ENCODE data around the gene SLC66A2.
A peak's percentile ranks its signal among the peaks of the same experiment; 100 is the strongest.
"Not testable (repeated sequence)": the region's sequence is repeated elsewhere in the genome, so short reads cannot be mapped to it uniquely, and the experiment has no call there.

The SLC66A2 gene

DNA sequence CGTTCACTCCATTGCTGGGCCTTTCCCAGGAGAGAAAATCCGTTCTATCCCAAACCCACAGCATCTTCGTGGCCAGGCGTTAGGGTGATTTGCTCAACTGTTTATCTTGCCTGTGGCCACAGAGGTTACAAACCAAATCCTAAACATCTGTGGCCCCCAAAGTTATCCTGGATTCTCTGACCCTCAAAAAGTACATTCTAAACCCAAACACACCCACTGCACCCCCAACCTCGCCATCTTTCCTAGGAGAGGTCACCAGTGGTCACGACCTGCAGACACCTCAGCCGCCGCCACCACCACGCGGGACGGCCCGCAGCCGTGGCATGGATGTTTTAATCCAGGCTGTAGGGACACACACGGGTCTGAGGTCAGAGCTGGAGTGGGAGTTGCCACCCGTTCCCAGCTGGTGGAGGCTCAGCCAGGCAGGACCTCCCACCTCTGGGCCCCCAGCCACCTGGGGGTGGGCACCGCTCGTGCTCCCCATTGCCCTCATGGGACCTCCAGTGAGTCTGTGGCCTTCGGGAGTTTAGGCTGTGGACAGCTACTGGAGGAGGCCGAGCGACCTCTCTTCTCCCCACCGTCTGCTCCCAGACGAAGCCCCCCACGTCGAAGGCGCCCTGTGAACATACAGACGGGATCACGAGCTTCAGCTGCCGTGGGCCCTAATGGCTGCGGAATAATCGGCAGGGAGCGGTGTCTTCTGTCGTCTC lies 81.7 kb downstream of the SLC66A2 start:
- DNase-seq (ENCODE audit: low spot score), result no peak

DNA sequence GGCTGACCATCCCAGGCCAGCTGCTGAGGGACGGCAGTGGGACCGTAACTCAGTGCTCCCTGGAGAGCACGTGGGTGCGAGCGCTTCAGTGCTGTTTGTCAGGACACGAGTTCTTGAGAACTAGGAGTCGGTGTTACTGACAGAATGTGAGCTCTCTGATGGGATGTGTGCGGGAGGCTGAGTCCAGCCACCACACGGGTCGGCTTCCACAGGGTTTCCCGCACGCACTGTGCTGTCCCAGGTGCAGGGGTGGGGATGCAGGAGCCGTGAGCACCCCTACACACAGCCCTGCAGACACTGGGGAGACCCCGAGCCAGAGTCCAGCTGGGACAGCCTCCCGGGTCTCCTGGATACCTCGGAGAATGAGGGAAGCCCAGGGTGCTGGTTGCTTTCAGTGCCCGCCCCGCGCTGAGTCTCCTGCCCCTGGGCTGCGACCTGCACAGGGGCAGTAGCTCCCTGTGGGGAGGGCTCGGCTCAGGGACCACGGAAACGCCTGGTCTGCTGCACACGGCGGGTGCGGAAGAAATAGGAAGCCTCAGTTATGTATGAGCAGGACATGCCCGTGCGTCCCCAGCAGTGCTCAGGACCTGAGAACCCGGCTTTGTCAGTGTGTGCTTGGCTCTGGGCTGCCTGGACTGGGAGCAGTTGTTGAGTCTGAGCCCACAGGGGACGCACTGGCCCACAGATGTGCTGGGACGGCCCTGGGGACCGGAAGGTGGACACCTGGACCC lies 82.5 kb downstream of the SLC66A2 start:
- no peak for DNase-seq (ENCODE audit: low spot score)

DNA sequence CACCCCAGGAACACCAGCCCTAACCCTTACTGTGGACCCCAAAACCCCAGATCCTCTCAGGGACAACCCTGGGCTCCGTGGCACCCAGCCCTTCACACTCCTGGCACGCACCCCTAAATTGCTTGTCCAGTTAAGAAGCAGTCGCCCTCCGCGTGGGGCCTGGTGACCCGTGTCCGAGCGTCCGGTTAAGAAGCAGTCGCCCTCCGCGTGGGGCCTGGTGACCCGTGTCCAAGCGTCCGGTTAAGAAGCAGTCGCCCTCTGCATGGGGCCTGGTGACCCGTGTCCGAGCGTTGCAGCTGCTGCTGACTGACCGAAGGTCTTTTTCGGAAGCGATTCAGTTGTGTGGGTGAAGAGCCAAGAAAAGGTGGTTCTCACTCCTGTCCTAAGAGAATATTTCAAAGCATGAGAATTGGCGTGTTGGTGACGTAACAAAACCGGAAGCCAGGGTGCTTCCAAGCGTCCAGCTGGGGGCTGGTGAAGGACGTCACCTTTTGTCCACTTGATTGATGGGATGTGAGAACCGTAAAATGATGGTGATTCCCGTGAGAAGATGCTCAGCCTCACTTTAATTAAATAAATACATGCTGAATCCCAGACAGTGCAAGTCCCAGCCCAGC lies 83.2 kb downstream of the SLC66A2 start:
- DNase-seq (ENCODE audit: low spot score), result no peak

DNA sequence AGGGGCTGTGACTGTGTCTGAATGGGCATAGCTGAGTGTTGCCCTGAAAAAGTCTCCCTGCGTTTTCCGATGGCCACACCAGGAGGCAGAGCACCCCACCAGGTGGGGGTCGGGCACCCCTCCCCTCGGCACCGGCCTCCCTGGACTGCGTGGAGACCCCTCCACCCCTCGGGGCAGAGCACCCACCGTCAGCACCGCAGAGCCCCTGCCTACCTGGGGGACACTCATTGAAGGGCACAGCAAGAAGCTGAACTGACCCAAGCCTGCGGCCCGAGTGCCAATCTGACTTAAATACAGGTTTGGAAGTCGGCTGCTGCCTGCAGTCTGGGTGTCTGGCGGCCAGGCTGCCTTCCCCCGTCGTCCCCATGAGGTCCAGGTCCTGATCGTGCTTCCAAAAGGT lies 83.8 kb downstream of the SLC66A2 start:
- no peak for DNase-seq (ENCODE audit: low spot score)

DNA sequence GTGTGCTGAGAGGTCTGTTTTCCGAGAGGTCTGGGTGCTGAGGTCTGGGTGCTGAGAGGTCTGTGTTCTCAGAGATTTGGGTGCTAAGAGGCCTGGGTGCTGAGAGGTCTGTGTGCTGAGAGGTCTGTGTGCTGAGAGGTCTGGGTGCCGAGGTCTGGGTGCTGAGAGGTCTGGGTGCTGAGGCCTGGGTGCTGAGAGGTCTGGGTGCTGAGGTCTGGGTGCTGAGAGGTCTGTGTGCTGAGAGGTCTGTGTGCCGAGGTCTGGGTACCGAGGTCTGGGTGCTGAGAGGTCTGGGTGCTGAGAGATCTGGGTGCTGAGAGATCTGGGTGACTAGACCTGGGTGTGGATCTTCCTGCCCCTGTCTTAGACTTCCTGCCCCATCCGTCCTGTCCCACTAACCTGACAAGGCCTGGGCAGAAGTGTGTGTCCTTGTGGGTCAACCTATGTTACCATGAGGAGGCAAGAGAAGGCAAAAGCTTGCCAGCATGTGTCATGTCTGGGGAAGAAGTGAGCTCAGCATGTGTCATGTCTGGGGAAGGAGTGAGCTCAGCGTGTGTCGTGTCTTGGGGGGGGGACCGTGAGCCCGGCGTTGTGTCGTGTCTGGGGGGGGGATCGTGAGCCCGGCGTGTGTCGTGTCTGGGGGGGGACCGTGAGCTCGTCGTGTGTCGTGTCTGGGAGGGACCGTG lies 84.4 kb downstream of the SLC66A2 start:
- no peak for DNase-seq (ENCODE audit: low spot score)

DNA sequence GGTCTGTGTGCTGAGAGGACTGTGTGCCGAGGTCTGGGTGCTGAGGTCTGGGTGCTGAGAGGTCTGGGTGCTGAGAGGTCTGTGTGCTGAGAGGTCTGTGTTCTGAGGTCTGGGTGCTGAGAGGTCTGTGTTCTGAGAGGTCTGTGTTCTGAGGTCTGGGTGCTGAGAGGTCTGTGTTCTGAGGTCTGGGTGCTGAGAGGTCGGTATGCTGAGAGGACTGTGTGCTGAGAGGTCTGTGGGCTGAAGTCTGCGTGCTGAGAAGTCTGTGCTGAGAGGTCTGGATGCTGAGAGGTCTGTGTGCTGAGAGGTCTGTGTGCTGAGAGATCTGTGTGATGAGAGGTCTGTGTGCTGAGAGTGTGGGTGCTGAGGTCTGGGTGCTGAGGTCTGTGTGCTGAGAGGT lies 85.5 kb downstream of the SLC66A2 start:
- DNase-seq (ENCODE audit: low spot score), result not testable (repeated sequence)

DNA sequence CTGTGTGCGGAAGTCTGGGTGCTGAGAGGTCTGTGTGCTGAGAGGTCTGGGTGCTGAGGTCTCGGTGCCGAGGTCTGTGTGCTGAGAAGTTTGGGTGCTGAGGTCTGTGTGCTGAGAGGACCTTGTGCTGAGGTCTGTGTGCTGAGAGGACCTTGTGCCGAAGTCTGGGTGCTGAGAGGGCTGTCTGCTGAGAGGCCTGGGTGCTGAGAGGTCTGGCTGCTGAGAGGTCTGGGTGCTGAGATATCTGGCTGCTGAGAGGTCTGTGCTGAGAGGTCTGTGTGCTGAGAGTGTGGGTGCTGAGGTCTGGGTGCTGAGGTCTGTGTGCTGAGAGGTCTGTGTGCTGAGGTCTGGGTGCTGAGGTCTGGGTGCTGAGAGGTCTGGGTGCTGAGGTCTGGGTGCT lies 86.5 kb downstream of the SLC66A2 start:
- not testable (repeated sequence) for DNase-seq (ENCODE audit: low spot score)

GRCh38 chr18:79864006-79864725 lies 87.3 kb downstream of the SLC66A2 start:
- DNase-seq (ENCODE audit: low spot score), result no peak

DNA sequence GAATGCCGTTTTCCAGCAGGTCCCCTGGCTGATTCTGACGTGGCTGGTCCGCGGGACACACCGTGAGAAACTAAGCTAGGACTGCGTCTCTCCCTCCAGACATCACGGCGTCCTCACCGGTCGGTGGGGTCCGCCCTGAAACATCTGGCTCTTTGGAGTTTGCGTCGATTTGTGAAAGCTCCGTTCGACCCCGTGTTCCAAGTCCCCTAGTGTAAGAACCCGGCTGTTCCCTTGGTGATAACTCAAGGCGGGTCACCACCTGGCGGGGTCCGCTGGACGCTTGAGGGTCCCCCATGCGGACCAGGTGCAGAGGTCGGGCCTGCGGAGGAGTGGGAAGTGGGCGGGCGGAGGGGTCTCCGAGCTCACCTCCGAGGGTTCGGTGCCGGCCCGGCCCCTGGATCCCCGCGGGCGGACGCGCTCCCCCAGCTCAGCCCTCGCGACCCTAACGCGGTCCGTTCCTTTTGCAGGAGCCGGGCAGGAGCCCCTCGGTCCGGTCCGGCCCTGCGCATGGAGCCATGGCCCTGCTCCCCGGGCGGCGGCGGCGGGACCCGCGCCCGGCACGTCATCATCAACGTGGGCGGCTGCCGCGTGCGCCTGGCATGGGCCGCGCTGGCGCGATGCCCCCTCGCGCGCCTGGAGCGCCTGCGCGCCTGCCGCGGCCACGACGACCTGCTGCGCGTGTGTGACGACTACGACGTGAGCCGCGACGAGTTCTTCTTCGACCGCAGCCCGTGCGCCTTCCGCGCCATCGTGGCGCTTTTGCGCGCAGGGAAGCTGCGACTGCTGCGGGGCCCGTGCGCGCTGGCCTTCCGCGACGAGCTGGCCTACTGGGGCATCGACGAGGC lies 88.1 kb downstream of the SLC66A2 start:
- DNase-seq (ENCODE audit: low spot score), result no peak

DNA sequence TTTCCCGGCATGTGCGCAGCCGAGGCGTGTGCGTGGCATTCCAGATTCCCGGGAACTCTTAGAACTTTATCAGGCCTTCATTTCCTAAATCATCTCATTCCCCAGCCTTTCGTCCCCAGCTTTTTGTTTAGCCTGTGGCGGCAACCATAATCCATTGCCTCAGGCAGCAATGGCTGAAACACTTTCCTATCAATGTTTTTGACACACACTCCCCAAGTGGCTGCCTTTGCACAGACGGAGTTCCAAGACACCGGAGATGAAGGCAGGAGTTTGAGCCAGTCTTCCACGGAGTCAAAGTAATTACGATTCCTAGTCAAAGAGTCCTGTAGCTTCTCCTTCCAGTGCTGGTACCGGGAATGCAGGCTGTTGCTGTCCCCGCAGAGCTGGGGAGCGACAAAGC lies 88.9 kb downstream of the SLC66A2 start:
- no peak for DNase-seq (ENCODE audit: low spot score)

GRCh38 chr18:79861687-79862086 lies 89.8 kb downstream of the SLC66A2 start:
- no peak for DNase-seq (ENCODE audit: low spot score)

- no peak for DNase-seq (ENCODE audit: low spot score)
Measured at GRCh38 chr18:79859314-79859713, 92.1 kb downstream of the SLC66A2 start.

GRCh38 chr18:79857082-79857671 lies 94.3 kb downstream of the SLC66A2 start:
- DNase-seq (ENCODE audit: low spot score), result peak; percentile 44

- peak; percentile 60 for DNase-seq (ENCODE audit: low spot score)
Measured at GRCh38 chr18:79856119-79857007, 95.1 kb downstream of the SLC66A2 start.

DNA sequence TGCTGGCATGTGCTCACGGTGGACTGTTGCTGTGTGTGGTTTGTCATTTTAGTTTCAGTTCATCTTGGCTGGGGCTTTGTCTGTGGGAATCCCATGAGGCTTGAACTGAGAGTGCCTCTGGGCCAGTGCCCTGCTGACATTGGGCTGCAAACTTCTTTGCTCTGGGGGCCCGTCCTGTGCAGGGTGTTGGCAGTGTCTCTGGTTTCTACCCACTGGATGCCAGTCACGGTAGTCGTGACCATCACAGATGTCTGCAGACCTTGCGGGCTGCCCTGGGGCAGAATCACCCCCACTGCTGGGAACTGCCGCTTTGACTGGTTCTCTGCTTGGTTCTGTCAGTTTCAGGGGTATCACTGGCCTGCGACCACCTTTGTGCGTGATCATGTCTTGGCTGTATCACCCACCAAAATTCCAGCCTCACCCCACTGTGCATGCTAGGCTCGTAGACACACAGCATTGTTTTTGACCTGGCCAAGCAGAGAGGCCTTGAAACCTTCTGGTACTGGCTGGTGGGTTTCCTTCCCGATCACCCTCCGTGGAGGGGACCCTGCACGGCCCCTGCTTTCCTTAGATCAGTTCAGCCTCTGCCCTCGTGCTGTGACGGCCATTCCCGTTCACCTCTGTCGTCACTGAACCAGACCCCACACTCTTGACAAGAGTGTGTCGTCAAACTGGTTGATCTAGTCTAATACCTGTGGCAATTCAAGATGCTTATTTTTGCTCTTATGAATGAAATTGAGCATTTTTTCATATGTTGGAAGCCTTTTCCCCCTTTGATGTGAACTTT lies 96.1 kb downstream of the SLC66A2 start:
- no peak for DNase-seq (ENCODE audit: low spot score)

DNA sequence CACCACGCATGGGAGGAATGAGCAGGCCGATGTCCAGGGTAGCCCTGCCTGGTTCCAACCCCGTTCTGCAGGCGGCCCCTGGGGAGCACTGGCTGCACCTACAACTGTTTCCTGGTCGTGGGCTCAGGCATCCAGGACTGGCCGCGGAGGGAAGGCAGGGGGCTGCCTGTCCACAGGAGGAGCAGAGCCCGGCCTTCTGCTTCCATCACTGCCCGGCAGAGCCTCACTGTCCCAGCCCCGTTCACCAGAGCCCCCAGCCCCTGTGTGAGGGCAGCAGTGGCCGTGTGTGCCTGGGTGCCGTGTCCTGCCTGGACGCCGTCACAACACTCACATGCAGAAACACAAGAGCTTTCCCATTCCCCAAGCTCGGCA lies 97.5 kb downstream of the SLC66A2 start:
- no peak for DNase-seq (ENCODE audit: low spot score)

- no peak for DNase-seq (ENCODE audit: low spot score)
Measured at GRCh38 chr18:79853303-79853992, 98.0 kb downstream of the SLC66A2 start.
